ENCODE measurements around the gene NAA40. TPM values are rescaled to one million over a fixed set of nuclear protein-coding genes. Genes with fewer than 3 reads are reported as not detected.
"Not testable (repeated sequence)": the region's sequence is repeated elsewhere in the genome, so short reads cannot be mapped to it uniquely, and the experiment has no call there.

Gene NAA40
- total RNA-seq, 1 donor from 2014 or later, result 24.0 TPM

- Mint-ChIP-seq H3K36me3 (ENCODE audit: unreplicated experiment) (peaks cover 33% of the 10 kb centered on the region), H3K27ac (ENCODE audit: unreplicated experiment) (no peak overlapping the region), H3K9me3 (ENCODE audit: unreplicated experiment) (no peaks in the 10 kb centered on the region), H3K4me3 (ENCODE audit: unreplicated experiment) (no peak overlapping the region), H3K27me3 (ENCODE audit: unreplicated experiment) (no peaks in the 10 kb centered on the region), H3K4me1 (ENCODE audit: unreplicated experiment) (peaks cover 8% of the 10 kb centered on the region)
- no peak for DNase-seq (ENCODE audit: extremely low spot score, unreplicated experiment)
- TF ChIP-seq CTCF (IDR thresholded peaks at IDR 0.05), result no peak
Measured at GRCh38 chr11:63951779-63952536, 13.2 kb downstream of the NAA40 start.

- no peak overlapping the region for H3K27ac Mint-ChIP-seq (ENCODE audit: unreplicated experiment)
- H3K4me1 Mint-ChIP-seq (ENCODE audit: unreplicated experiment), result peaks cover 8% of the 10 kb centered on the region
- peaks cover 33% of the 10 kb centered on the region for H3K36me3 Mint-ChIP-seq (ENCODE audit: unreplicated experiment)
- H3K4me3 Mint-ChIP-seq (ENCODE audit: unreplicated experiment), result no peak overlapping the region
- no peak for DNase-seq (ENCODE audit: extremely low spot score, unreplicated experiment)
- no peaks in the 10 kb centered on the region for H3K27me3 Mint-ChIP-seq (ENCODE audit: unreplicated experiment)
- no peaks in the 10 kb centered on the region for H3K9me3 Mint-ChIP-seq (ENCODE audit: unreplicated experiment)
- no peak for TF ChIP-seq CTCF (IDR thresholded peaks at IDR 0.05)
Measured at GRCh38 chr11:63952570-63952969, 13.8 kb downstream of the NAA40 start.

- Mint-ChIP-seq H3K9me3 (ENCODE audit: unreplicated experiment) (no peaks in the 10 kb centered on the region), H3K27me3 (ENCODE audit: unreplicated experiment) (no peaks in the 10 kb centered on the region)
Measured at GRCh38 chr11:63958008-63958407, 19.2 kb downstream of the NAA40 start.

GRCh38 chr11:63961608-63962412 lies 23.0 kb downstream of the NAA40 start:
- no peak for TF ChIP-seq CTCF (IDR thresholded peaks at IDR 0.05)
- no peak overlapping the region for H3K4me3 Mint-ChIP-seq (ENCODE audit: unreplicated experiment)
- no peaks in the 10 kb centered on the region for H3K27me3 Mint-ChIP-seq (ENCODE audit: unreplicated experiment)
- H3K36me3 Mint-ChIP-seq (ENCODE audit: unreplicated experiment), result no peaks in the 10 kb centered on the region
- H3K9me3 Mint-ChIP-seq (ENCODE audit: unreplicated experiment), result no peaks in the 10 kb centered on the region
- peaks cover 3% of the 10 kb centered on the region for H3K4me1 Mint-ChIP-seq (ENCODE audit: unreplicated experiment)
- no peak for DNase-seq (ENCODE audit: extremely low spot score, unreplicated experiment)
- no peak overlapping the region for H3K27ac Mint-ChIP-seq (ENCODE audit: unreplicated experiment)

More at GRCh38 chr11:63958008-63958407, 19.2 kb downstream of the NAA40 start:
- H3K4me3 Mint-ChIP-seq (ENCODE audit: unreplicated experiment), result no peak overlapping the region
- H3K27ac Mint-ChIP-seq (ENCODE audit: unreplicated experiment), result no peak overlapping the region
- H3K36me3 Mint-ChIP-seq (ENCODE audit: unreplicated experiment), result peaks cover 20% of the 10 kb centered on the region
- TF ChIP-seq CTCF (IDR thresholded peaks at IDR 0.05), result no peak
- no peak for DNase-seq (ENCODE audit: extremely low spot score, unreplicated experiment)
- H3K4me1 Mint-ChIP-seq (ENCODE audit: unreplicated experiment), result peaks cover 3% of the 10 kb centered on the region

- not testable (repeated sequence) for DNase-seq (ENCODE audit: extremely low spot score, unreplicated experiment); H3K9me3 Mint-ChIP-seq (ENCODE audit: unreplicated experiment); H3K4me3 Mint-ChIP-seq (ENCODE audit: unreplicated experiment); H3K4me1 Mint-ChIP-seq (ENCODE audit: unreplicated experiment); H3K36me3 Mint-ChIP-seq (ENCODE audit: unreplicated experiment); H3K27ac Mint-ChIP-seq (ENCODE audit: unreplicated experiment); H3K27me3 Mint-ChIP-seq (ENCODE audit: unreplicated experiment)
Measured at GRCh38 chr11:63963895-63964294, 25.1 kb downstream of the NAA40 start.

Data from osteocyte (in vitro differentiated cells).